Measurements from ENCODE around the gene SUMF2.

- TF ChIP-seq, protein P1, sequence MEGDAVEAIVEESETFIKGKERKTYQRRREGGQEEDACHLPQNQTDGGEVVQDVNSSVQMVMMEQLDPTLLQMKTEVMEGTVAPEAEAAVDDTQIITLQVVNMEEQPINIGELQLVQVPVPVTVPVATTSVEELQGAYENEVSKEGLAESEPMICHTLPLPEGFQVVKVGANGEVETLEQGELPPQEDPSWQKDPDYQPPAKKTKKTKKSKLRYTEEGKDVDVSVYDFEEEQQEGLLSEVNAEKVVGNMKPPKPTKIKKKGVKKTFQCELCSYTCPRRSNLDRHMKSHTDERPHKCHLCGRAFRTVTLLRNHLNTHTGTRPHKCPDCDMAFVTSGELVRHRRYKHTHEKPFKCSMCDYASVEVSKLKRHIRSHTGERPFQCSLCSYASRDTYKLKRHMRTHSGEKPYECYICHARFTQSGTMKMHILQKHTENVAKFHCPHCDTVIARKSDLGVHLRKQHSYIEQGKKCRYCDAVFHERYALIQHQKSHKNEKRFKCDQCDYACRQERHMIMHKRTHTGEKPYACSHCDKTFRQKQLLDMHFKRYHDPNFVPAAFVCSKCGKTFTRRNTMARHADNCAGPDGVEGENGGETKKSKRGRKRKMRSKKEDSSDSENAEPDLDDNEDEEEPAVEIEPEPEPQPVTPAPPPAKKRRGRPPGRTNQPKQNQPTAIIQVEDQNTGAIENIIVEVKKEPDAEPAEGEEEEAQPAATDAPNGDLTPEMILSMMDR (IDR thresholded peaks at IDR 0.05; ENCODE audit: poor library complexity, severe bottlenecking): no peak
- no peak for TF ChIP-seq EZH2 (IDR thresholded peaks at IDR 0.05; ENCODE audit: borderline replicate concordance, insufficient read depth, low read length, poor library complexity, severe bottlenecking)
- TF ChIP-seq, protein P2, sequence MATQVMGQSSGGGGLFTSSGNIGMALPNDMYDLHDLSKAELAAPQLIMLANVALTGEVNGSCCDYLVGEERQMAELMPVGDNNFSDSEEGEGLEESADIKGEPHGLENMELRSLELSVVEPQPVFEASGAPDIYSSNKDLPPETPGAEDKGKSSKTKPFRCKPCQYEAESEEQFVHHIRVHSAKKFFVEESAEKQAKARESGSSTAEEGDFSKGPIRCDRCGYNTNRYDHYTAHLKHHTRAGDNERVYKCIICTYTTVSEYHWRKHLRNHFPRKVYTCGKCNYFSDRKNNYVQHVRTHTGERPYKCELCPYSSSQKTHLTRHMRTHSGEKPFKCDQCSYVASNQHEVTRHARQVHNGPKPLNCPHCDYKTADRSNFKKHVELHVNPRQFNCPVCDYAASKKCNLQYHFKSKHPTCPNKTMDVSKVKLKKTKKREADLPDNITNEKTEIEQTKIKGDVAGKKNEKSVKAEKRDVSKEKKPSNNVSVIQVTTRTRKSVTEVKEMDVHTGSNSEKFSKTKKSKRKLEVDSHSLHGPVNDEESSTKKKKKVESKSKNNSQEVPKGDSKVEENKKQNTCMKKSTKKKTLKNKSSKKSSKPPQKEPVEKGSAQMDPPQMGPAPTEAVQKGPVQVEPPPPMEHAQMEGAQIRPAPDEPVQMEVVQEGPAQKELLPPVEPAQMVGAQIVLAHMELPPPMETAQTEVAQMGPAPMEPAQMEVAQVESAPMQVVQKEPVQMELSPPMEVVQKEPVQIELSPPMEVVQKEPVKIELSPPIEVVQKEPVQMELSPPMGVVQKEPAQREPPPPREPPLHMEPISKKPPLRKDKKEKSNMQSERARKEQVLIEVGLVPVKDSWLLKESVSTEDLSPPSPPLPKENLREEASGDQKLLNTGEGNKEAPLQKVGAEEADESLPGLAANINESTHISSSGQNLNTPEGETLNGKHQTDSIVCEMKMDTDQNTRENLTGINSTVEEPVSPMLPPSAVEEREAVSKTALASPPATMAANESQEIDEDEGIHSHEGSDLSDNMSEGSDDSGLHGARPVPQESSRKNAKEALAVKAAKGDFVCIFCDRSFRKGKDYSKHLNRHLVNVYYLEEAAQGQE (IDR thresholded peaks at IDR 0.05; ENCODE audit: borderline replicate concordance): no peak
- no peak for TF ChIP-seq EP300 (conservative IDR thresholded peaks at IDR 0.05; ENCODE audit: poor library complexity, severe bottlenecking)
- no peak for TF ChIP-seq RAD21 (conservative IDR thresholded peaks at IDR 0.05)
- no peak for TF ChIP-seq TAF1 (IDR thresholded peaks at IDR 0.05; ENCODE audit: low read depth)
- TF ChIP-seq MXI1 (conservative IDR thresholded peaks at IDR 0.05; ENCODE audit: poor library complexity, severe bottlenecking): no peak
- no peak for TF ChIP-seq POLR2AphosphoS5 (IDR thresholded peaks at IDR 0.05)
- TF ChIP-seq SMC3 (conservative IDR thresholded peaks at IDR 0.05; ENCODE audit: poor library complexity): no peak
These were observed 23.4 kb upstream of the SUMF2 start for GRCh38 chr7:56040730-56041129.

All from neural cell (in vitro differentiated cells).